CD14-positive monocyte (primary cell): ENCODE measurements around the gene RFX7. TPM values are rescaled to one million over a fixed set of nuclear protein-coding genes. Genes with fewer than 3 reads are reported as not detected.

Experiments used
- DNase-seq, 3 donors: peaks; one replicate each; pipeline ENCODE4 v3.0.0-alpha.2; 2011 to 2022
- H2AFZ ChIP-seq: 2 replicates; pipeline ENCODE4 v1.6.0; 2012; ENCODE audit warnings: mild to moderate bottlenecking, low read depth, low read length, inconsistent platforms; ENCODE audit not compliant: insufficient read depth, poor library complexity, severe bottlenecking
- H3K27ac ChIP-seq, 2 donors: 1 replicate in 1 of 2; 2 replicates in 1 of 2; pipeline ENCODE4 v1.5.1; 2012 to 2013; ENCODE audit warnings: low read length in 2 of 2, control low read depth in 1 of 2, inconsistent platforms in 1 of 2, low read depth in 1 of 2, mild to moderate bottlenecking in 1 of 2
- H3K27me3 ChIP-seq, 2 donors: one replicate each; pipeline versions ENCODE4 v1.6.0 to v1.6.1; 2011 to 2013; ENCODE audit warnings: low read length in 2 of 2; ENCODE audit not compliant: control insufficient read depth in 2 of 2, insufficient read depth in 2 of 2
- H3K36me3 ChIP-seq, 2 donors: replicated peaks in 1 of 2; 1 replicate in 1 of 2; 2 replicates in 1 of 2; pipeline versions ENCODE4 v1.5.1 to v1.6.1; 2012 to 2013; ENCODE audit warnings: low read length in 2 of 2, control low read depth in 1 of 2, inconsistent platforms in 1 of 2, mild to moderate bottlenecking in 1 of 2; ENCODE audit not compliant: insufficient read depth in 2 of 2, control insufficient read depth in 1 of 2
- H3K4me1 ChIP-seq, 2 donors: 1 replicate in 1 of 2; 2 replicates in 1 of 2; pipeline versions ENCODE4 v1.5.1 to v1.6.1; 2012 to 2013; ENCODE audit warnings: low read length in 2 of 2, control low read depth in 1 of 2, inconsistent platforms in 1 of 2, mild to moderate bottlenecking in 1 of 2, moderate library complexity in 1 of 2; ENCODE audit not compliant: insufficient read depth in 2 of 2, control insufficient read depth in 1 of 2
- H3K4me2 ChIP-seq: replicated peaks from 2 replicates; pipeline ENCODE3; 2012; ENCODE audit warnings: low read length, moderate library complexity, mild to moderate bottlenecking; ENCODE audit not compliant: poor library complexity, severe bottlenecking; ENCODE audit errors: extremely low read depth
- H3K4me3 ChIP-seq, 3 experiments: fragments of 200-600 bp in 1 of 3; sonication (generic) in 1 of 3; replicated peaks in 1 of 3; 1 replicate in 2 of 3; 2 replicates in 1 of 3; pipeline ENCODE4 v1.5.1; 2011 to 2013; ENCODE audit warnings: low read length in 3 of 3, mild to moderate bottlenecking in 3 of 3, control low read depth in 2 of 3, low read depth in 2 of 3, inconsistent platforms in 1 of 3, moderate library complexity in 1 of 3
- H3K79me2 ChIP-seq: 2 replicates; pipeline ENCODE4 v1.6.0; 2012; ENCODE audit warnings: mild to moderate bottlenecking, control low read depth, inconsistent platforms, low read length, moderate library complexity; ENCODE audit not compliant: insufficient read depth
- H3K9ac ChIP-seq: 2 replicates; pipeline ENCODE4 v1.6.0; 2017; ENCODE audit warnings: low read length, mild to moderate bottlenecking; ENCODE audit not compliant: insufficient read depth, poor library complexity, severe bottlenecking
- H3K9me3 ChIP-seq, 2 donors: replicated peaks in 1 of 2; 1 replicate in 1 of 2; 2 replicates in 1 of 2; pipeline versions ENCODE4 v1.5.1 to v1.6.1; 2012 to 2013; ENCODE audit warnings: low read length in 2 of 2, control low read depth in 1 of 2; ENCODE audit not compliant: control insufficient read depth in 1 of 2, insufficient read depth in 1 of 2
- H4K20me1 ChIP-seq: 2 replicates; pipeline ENCODE4 v1.6.0; 2012; ENCODE audit warnings: mild to moderate bottlenecking, low read length, control low read depth, moderate library complexity; ENCODE audit not compliant: insufficient read depth
- H3K27ac Mint-ChIP-seq, 7 donors: one replicate each; pipeline ENCODE4 v1.8.0; 2020; ENCODE audit warnings: mild to moderate bottlenecking in 7 of 7, mixed read lengths in 7 of 7, moderate library complexity in 6 of 7, inconsistent platforms in 2 of 7
- H3K27me3 Mint-ChIP-seq, 3 donors: one replicate each; pipeline ENCODE4 v1.8.0; 2021 to 2022; ENCODE audit warnings: low read depth in 3 of 3, mild to moderate bottlenecking in 3 of 3, mixed read lengths in 3 of 3, moderate library complexity in 3 of 3, inconsistent platforms in 1 of 3
- H3K36me3 Mint-ChIP-seq, 2 donors: one replicate each; pipeline ENCODE4 v1.8.0; 2020; ENCODE audit warnings: mixed read lengths in 2 of 2, inconsistent platforms in 1 of 2, mild to moderate bottlenecking in 1 of 2
- H3K4me1 Mint-ChIP-seq: one replicate; pipeline ENCODE4 v1.8.0; 2020; ENCODE audit warnings: mild to moderate bottlenecking, mixed read lengths
- H3K4me3 Mint-ChIP-seq, 2 donors: one replicate each; pipeline ENCODE4 v1.8.0; 2020; ENCODE audit warnings: mild to moderate bottlenecking in 2 of 2, mixed read lengths in 2 of 2, moderate library complexity in 1 of 2
- H3K9me3 Mint-ChIP-seq, 7 donors: one replicate each; pipeline ENCODE4 v1.8.0; 2020 to 2022; ENCODE audit warnings: mixed read lengths in 7 of 7, mild to moderate bottlenecking in 6 of 7, moderate library complexity in 6 of 7, inconsistent platforms in 2 of 7
- WGBS: methylation state at CpG from one replicate; pipeline ENCODE4 v1.1.5; 2013; ENCODE audit warnings: missing lambda C conversion rate; ENCODE audit not compliant: insufficient coverage; 5-methylcytosine and 5-hydroxymethylcytosine counted together
- intact Hi-C, 2 donors: fragments of 100-400 bp; cut with micrococcal nuclease; formaldehyde crosslinking; loops; one replicate each; pipeline versions ENCODE4 v1.15.0 to v1.15.1; 2023
- polyA plus RNA-seq, 3 donors: library from polyadenylated mRNA; depleted of rRNA in 1 of 3; unstranded in 2 of 3; stranded (reverse) in 1 of 3; fragments of 300-500 nt in 2 of 3; fragments of >200 nt in 1 of 3; fragmentation: Illumina TruSeq in 2 of 3; gene quantifications; 1 replicate in 2 of 3; 2 replicates in 1 of 3; pipeline ENCODE4 v1.2.3, GENCODE V29; 2012 to 2021
- TF ChIP-seq, protein P1 (sequence below): fragments of 200-600 bp; IDR thresholded peaks from one replicate; pipeline ENCODE4 v1.8.0; 2022; ENCODE audit warnings: antibody characterized with exemption, mild to moderate bottlenecking

RFX7 gene
- polyA plus RNA-seq, 3 donors: 1.0 to 2.9 (median 1.2) TPM

DNA sequence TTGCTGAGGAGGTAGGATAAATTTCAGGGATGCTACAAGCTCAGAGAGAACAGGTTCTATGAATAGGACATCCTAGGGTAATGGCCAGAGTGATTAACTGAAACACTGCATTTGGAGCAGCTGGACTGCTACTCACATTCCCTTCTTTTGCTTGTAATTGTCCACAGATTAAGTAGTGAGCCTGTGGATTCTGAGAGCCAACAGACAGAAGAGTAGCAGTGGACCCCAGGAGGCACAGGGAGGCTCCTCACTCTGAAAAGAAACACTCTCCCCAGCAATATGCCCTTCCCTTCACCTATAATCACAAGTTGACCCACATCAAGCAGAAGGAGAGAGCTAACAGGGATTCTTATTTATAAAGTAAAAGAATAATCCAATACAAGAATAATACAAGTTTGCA is 10.6 kb upstream of the RFX7 start:
- H3K79me2 ChIP-seq: no peaks in the 10 kb centered on the region
- no peaks in the 10 kb centered on the region for H3K36me3 Mint-ChIP-seq
- peaks cover 0 to 2% of the 10 kb centered on the region in 2 donors for H3K27me3 ChIP-seq
- peaks cover 0 to 6% (median 2%) of the 10 kb centered on the region in 3 donors for H3K27me3 Mint-ChIP-seq
- no peak overlapping the region for H3K4me3 Mint-ChIP-seq
- no peak overlapping the region for H3K4me3 ChIP-seq
- H3K9me3 Mint-ChIP-seq: peaks cover 0 to 4% (median 0%) of the 10 kb centered on the region in 7 donors
- no peak for DNase-seq
- no peak overlapping the region for H3K9ac ChIP-seq
- no peak overlapping the region for H3K4me2 ChIP-seq
- no peak overlapping the region for H3K27ac Mint-ChIP-seq
- no peak overlapping the region for H2AFZ ChIP-seq
- H3K36me3 ChIP-seq: no peaks in the 10 kb centered on the region
- no peaks in the 10 kb centered on the region for H4K20me1 ChIP-seq
- no peaks in the 10 kb centered on the region for H3K4me1 Mint-ChIP-seq
- H3K9me3 ChIP-seq: no peaks in the 10 kb centered on the region
- no peak overlapping the region for H3K27ac ChIP-seq
- intact Hi-C loops: no loop called here
- H3K4me1 ChIP-seq: no peaks in the 10 kb centered on the region
- TF ChIP-seq, protein P1, sequence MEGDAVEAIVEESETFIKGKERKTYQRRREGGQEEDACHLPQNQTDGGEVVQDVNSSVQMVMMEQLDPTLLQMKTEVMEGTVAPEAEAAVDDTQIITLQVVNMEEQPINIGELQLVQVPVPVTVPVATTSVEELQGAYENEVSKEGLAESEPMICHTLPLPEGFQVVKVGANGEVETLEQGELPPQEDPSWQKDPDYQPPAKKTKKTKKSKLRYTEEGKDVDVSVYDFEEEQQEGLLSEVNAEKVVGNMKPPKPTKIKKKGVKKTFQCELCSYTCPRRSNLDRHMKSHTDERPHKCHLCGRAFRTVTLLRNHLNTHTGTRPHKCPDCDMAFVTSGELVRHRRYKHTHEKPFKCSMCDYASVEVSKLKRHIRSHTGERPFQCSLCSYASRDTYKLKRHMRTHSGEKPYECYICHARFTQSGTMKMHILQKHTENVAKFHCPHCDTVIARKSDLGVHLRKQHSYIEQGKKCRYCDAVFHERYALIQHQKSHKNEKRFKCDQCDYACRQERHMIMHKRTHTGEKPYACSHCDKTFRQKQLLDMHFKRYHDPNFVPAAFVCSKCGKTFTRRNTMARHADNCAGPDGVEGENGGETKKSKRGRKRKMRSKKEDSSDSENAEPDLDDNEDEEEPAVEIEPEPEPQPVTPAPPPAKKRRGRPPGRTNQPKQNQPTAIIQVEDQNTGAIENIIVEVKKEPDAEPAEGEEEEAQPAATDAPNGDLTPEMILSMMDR: no peak

DNA sequence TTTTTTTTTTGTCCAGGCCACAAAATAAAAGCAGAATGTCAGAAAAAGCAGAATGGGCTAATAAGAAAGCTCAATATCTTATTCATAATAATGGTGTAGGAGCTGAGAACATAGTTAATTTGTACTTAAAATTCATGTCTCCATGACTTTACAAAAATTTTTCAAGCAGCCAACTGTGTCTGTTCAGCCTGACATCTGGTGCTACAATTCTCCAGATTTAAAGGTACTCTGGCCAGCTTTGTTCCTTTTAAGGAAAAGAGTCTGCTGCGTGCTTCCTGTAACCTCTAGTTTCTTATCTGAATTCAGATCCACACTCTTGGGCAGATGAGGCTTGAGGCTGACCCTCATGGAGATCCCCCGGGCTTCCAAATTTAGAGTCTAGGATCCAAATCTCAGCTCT is 8.7 kb upstream of the RFX7 start:
- 44% methylated on average over 1 of the region's 2 CpGs for WGBS
- no peaks in the 10 kb centered on the region for H3K79me2 ChIP-seq
- H3K9me3 ChIP-seq: no peaks in the 10 kb centered on the region
- DNase-seq: no peak
- H2AFZ ChIP-seq: no peak overlapping the region
- no peaks in the 10 kb centered on the region for H4K20me1 ChIP-seq
- H3K9ac ChIP-seq: no peak overlapping the region
- H3K27ac ChIP-seq: no peak overlapping the region
- no peaks in the 10 kb centered on the region for H3K36me3 ChIP-seq
- Mint-ChIP-seq H3K4me3 (no peak overlapping the region), H3K27me3 (peaks cover under 1 to 6% (median 2%) of the 10 kb centered on the region in 3 donors), H3K27ac (no peak overlapping the region), H3K36me3 (no peaks in the 10 kb centered on the region), H3K9me3 (no peaks in the 10 kb centered on the region), H3K4me1 (no peaks in the 10 kb centered on the region)
- intact Hi-C loops: no loop called here
- TF ChIP-seq, protein P1: no peak
- H3K4me3 ChIP-seq: no peak overlapping the region
- peaks cover 0 to 2% of the 10 kb centered on the region in 2 donors for H3K27me3 ChIP-seq
- no peak overlapping the region for H3K4me2 ChIP-seq
- H3K4me1 ChIP-seq: no peaks in the 10 kb centered on the region
